Keratinocyte (primary cell): Measurements from ENCODE around the gene STK4.

Source experiments
- EZH2 ChIP-seq: IDR thresholded peaks from one replicate; pipeline ENCODE4 v1.6.1; 2012; ENCODE audit warnings: inconsistent platforms, mild to moderate bottlenecking, low read length, moderate library complexity
- TF ChIP-seq, protein P1 (sequence below), 3 experiments: IDR thresholded peaks in 1 of 3; conservative IDR thresholded peaks in 1 of 3; optimal IDR thresholded peaks in 1 of 3; 2 replicates in 2 of 3; 3 replicates in 1 of 3; pipeline versions ENCODE3 to v1.5.1; 2011; ENCODE audit warnings: low read length in 3 of 3, mild to moderate bottlenecking in 3 of 3, moderate library complexity in 2 of 3, control low read depth in 1 of 3, inconsistent platforms in 1 of 3; ENCODE audit not compliant: insufficient read depth in 2 of 3; ENCODE audit errors: extremely low read depth in 1 of 3

DNA sequence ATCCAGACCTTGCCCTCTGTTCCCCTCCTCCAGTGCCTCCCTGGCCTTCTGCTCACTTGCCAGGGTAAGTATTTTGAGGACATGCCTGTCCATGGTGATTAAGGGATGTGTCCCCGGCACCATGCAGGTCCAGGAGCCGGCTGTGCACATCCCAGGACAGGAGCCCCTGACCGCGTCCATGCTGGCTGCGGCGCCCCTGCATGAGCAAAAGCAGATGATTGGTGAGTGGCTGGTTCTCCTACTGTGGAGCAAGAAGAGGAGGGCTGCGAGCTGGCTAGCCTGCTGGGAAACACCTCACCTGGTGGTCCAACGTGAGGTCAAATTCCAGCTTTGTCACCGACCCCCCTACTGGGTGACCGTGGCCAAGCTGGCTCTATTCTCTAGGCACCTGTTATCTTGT lies 29.8 kb upstream of the STK4 start:
- TF ChIP-seq, protein P1, sequence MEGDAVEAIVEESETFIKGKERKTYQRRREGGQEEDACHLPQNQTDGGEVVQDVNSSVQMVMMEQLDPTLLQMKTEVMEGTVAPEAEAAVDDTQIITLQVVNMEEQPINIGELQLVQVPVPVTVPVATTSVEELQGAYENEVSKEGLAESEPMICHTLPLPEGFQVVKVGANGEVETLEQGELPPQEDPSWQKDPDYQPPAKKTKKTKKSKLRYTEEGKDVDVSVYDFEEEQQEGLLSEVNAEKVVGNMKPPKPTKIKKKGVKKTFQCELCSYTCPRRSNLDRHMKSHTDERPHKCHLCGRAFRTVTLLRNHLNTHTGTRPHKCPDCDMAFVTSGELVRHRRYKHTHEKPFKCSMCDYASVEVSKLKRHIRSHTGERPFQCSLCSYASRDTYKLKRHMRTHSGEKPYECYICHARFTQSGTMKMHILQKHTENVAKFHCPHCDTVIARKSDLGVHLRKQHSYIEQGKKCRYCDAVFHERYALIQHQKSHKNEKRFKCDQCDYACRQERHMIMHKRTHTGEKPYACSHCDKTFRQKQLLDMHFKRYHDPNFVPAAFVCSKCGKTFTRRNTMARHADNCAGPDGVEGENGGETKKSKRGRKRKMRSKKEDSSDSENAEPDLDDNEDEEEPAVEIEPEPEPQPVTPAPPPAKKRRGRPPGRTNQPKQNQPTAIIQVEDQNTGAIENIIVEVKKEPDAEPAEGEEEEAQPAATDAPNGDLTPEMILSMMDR (optimal IDR thresholded peaks at IDR 0.05 in 1 of 3, IDR thresholded peaks at IDR 0.05 in 1 of 3, conservative IDR thresholded peaks at IDR 0.05 in 1 of 3; ENCODE audit: extremely low read depth in 1 of 3, insufficient read depth in 2 of 3, low read length in 3 of 3), result no peak
- no peak for TF ChIP-seq EZH2
